Ectodermal cell (in vitro differentiated cells): Measurements from ENCODE around the gene IRAK1.

ENCODE experiments used
- H3K27ac ChIP-seq: 2 replicates; pipeline ENCODE4 v1.7.0; 2013; ENCODE audit warnings: mild to moderate bottlenecking, low read depth, low read length; ENCODE audit not compliant: insufficient read depth, poor library complexity, severe bottlenecking
- H3K27me3 ChIP-seq: 2 replicates; pipeline ENCODE4 v1.7.0; 2013; ENCODE audit warnings: mild to moderate bottlenecking, low read length; ENCODE audit not compliant: insufficient read depth, control insufficient read depth, poor library complexity, severe bottlenecking
- H3K36me3 ChIP-seq: one replicate; pipeline ENCODE4 v1.7.0; 2013; ENCODE audit warnings: low read length; ENCODE audit not compliant: control insufficient read depth, insufficient read depth
- H3K4me1 ChIP-seq: one replicate; pipeline ENCODE4 v1.7.0; 2013; ENCODE audit warnings: low read length; ENCODE audit not compliant: control insufficient read depth, insufficient read depth
- H3K4me3 ChIP-seq: 2 replicates; pipeline ENCODE4 v1.7.0; 2013; ENCODE audit warnings: low read depth, low read length, control low read depth; ENCODE audit not compliant: insufficient read depth
- H3K9me3 ChIP-seq: 2 replicates; pipeline ENCODE4 v1.7.0; 2013; ENCODE audit warnings: mild to moderate bottlenecking, low read length, moderate library complexity; ENCODE audit not compliant: control insufficient read depth
- WGBS, 2 experiments: methylation state at CpG; one replicate each; pipeline ENCODE4 v1.1.7; 2013; ENCODE audit warnings: missing lambda C conversion rate in 2 of 2; 5-methylcytosine and 5-hydroxymethylcytosine counted together

Gene IRAK1

DNA sequence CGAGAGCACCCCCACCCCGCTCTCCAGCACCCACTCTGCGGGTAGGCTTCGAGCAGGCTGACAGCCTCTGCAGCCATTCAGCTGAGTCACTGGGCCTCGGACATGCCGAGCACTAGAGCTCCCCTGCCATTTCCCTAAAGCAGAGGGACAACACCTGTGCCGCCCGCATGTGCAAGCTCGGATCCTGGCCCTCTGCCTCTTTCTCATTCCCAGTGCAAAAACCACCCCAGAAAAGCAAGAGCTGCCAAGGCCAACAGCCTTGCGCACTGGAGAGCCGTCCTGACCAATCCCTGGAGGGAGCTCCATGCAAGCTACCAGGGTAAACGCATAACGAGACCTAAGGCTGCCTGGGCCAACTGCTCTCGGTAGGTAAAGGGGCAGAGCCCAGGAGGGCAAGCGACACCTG lies 53.4 kb downstream of the IRAK1 start:
- Histone ChIP-seq H3K4me1 (peaks cover 21% of the 10 kb centered on the region), H3K4me3 (no peak overlapping the region), H3K36me3 (peaks cover 8% of the 10 kb centered on the region), H3K27me3 (no peaks in the 10 kb centered on the region), H3K9me3 (no peaks in the 10 kb centered on the region), H3K27ac (no peak overlapping the region)
- 90 to 93% methylated on average over 15 of the region's 15 CpGs for WGBS, 2 experiments

DNA sequence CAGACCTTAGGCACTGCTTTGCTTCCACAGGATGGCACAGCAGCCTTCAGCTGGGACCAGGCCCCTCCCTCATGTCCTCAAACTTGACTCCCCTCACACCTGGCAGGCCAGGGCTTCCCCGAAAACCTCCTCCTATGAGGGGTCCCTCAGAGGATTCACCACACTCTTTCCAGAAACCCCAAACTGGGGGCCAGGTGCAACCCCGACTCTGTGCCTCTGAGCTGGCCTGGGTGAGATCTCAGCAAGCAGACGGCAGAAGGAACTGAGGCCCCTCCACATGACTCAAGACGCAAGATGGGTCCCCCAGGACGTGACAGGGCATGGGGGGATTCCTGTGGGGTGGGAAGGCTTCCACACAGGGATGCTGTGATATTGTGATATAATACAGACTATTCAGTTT lies 54.3 kb downstream of the IRAK1 start:
- H3K27me3 ChIP-seq, result no peaks in the 10 kb centered on the region
- H3K9me3 ChIP-seq, result no peaks in the 10 kb centered on the region
- peaks cover 8% of the 10 kb centered on the region for H3K36me3 ChIP-seq
- H3K27ac ChIP-seq, result no peak overlapping the region
- WGBS, 2 experiments, result 95 to 96% methylated on average over 5 of the region's 5 CpGs
- H3K4me1 ChIP-seq, result peaks cover 21% of the 10 kb centered on the region
- H3K4me3 ChIP-seq, result no peak overlapping the region

DNA sequence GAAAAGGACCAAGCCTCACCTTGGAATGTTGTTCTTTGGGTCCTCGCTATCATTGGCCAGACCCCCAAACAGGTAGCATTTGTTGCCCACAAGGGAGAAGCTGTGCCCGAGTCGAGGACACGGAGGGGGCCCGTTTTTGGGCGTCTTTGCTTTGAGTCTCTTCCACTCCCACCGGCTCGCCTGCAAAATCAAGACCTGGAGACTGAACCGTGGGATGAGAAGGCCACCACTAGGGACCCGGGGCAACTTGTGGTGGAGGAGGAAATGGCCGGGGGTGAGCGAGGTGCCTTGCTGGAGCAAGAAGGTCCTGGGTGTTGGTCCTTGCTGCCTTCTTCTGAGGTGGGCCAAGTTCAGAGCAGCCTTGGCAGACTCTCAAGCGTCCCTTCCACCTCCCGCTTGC lies 55.6 kb downstream of the IRAK1 start:
- no peaks in the 10 kb centered on the region for H3K27me3 ChIP-seq
- H3K36me3 ChIP-seq, result peaks cover 11% of the 10 kb centered on the region
- no peaks in the 10 kb centered on the region for H3K9me3 ChIP-seq
- H3K27ac ChIP-seq, result no peak overlapping the region
- WGBS, 2 experiments, result 94 to 97% methylated on average over 14 of the region's 14 CpGs
- H3K4me1 ChIP-seq, result peaks cover 21% of the 10 kb centered on the region
- H3K4me3 ChIP-seq, result no peak overlapping the region

DNA sequence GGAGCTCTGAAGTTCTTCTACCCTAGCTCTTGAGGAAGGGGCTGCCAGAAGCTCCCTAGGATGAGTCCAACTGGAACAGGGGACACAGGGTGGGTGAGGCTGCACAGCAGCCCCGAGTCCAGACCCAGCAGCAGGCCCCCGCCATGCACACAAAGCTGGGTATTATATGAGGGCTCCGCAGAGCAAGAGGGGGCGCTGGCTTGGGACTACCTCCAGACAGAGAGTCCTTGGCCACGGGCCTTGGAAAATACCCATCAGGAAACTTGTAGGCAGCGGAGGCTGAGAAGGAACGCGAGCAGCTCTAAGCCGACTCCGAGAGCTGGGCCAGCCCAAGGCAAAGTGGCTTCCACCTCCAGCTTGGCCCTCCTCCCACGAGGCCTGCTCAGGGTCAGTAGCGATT lies 56.2 kb downstream of the IRAK1 start:
- Histone ChIP-seq H3K27me3 (no peaks in the 10 kb centered on the region), H3K9me3 (no peaks in the 10 kb centered on the region), H3K27ac (no peak overlapping the region), H3K36me3 (peaks cover 14% of the 10 kb centered on the region), H3K4me1 (peaks cover 20% of the 10 kb centered on the region), H3K4me3 (no peak overlapping the region)
- 92 to 96% methylated on average over 12 of the region's 12 CpGs for WGBS, 2 experiments

DNA sequence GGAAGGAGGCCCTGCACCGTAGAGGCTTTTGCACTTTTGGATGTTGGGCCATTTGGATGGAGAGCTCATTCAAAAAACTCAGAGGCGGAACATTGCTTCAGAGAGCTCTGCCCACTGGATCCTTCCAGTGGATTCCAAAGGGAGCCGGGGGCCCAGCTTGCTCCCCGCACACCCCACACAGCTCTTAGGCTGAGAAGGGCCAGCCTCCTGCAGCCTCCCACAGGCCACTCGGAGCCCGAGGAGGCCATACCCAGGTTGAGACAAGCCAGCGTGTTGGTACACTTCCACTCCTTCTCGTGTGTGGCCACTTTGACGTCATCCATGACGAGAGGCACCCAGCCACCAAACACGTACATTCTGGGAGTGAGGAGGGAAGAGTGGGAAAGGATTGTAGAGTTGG lies 58.4 kb downstream of the IRAK1 start:
- Histone ChIP-seq H3K4me1 (no peaks in the 10 kb centered on the region), H3K36me3 (peaks cover 21% of the 10 kb centered on the region), H3K27me3 (no peaks in the 10 kb centered on the region), H3K4me3 (no peak overlapping the region), H3K9me3 (no peaks in the 10 kb centered on the region), H3K27ac (no peak overlapping the region)
- WGBS, 2 experiments, result 96 to 97% methylated on average over 11 of the region's 11 CpGs

DNA sequence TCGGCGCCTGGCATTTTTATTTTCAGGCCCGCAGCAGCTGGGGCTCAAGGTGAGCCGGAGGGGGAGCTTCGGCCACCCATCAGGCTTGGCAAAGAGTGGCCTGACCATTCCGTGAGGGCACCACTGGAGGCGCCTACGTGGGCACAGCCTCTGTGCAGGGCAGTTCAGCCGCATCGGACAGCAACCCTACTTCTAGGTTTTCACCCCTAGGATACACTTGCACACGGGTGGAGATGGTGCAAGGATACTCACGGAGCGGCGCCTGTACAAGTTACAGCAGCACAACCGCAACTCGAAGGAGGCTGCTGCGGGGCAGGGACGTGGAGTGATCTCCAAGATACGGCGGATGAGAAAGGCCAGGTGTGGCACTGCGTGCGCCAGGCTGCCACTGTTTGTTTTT lies 58.9 kb downstream of the IRAK1 start:
- Histone ChIP-seq H3K4me1 (no peaks in the 10 kb centered on the region), H3K36me3 (peaks cover 21% of the 10 kb centered on the region), H3K27me3 (no peaks in the 10 kb centered on the region), H3K9me3 (no peaks in the 10 kb centered on the region), H3K27ac (no peak overlapping the region), H3K4me3 (no peak overlapping the region)
- 95 to 97% methylated on average over 22 of the region's 22 CpGs for WGBS, 2 experiments
